HepG2 (cell line): Measurements from ENCODE around the gene DAB2IP. TPM values are rescaled to one million over a fixed set of nuclear protein-coding genes. Genes with fewer than 3 reads are reported as not detected.

Experiments used
- ATRX ChIP-seq: sonication (generic); formaldehyde crosslinking; IDR thresholded peaks from 2 replicates; pipeline ENCODE4 v1.4.0; 2020; ENCODE audit warnings: missing genetic modification reagents, borderline replicate concordance
- BORCS8-MEF2B ChIP-seq: sonication (generic); formaldehyde crosslinking; IDR thresholded peaks from 2 replicates; pipeline ENCODE4 v1.8.0; 2022; ENCODE audit warnings: mild to moderate bottlenecking, missing genetic modification reagents
- CREB1 ChIP-seq, 2 experiments: fragments of 450-650 bp in 1 of 2; IDR thresholded peaks; 2 replicates each; pipeline ENCODE4 v1.6.1; 2016 to 2017; ENCODE audit warnings: control low read depth in 1 of 2, mild to moderate bottlenecking in 1 of 2, missing compliant biosample characterization in 1 of 2, missing genetic modification characterization in 1 of 2
- CREM ChIP-seq, 2 experiments: sonication (generic) in 1 of 2; formaldehyde crosslinking in 1 of 2; IDR thresholded peaks; 2 replicates each; pipeline versions ENCODE4 v1.4.0 to v1.6.1; 2016 to 2020; ENCODE audit warnings: antibody characterized with exemption in 1 of 2, mild to moderate bottlenecking in 1 of 2, missing genetic modification reagents in 1 of 2
- GABPB1 ChIP-seq: IDR thresholded peaks from 2 replicates; pipeline ENCODE4 v1.6.1; 2016; ENCODE audit warnings: mild to moderate bottlenecking, missing genetic modification reagents, moderate library complexity, missing compliant biosample characterization
- HOXD1 ChIP-seq: sonication (generic); formaldehyde crosslinking; IDR thresholded peaks from 2 replicates; pipeline ENCODE4 v1.5.0; 2020; ENCODE audit warnings: missing genetic modification reagents
- NBN ChIP-seq: fragments of 450-650 bp; conservative IDR thresholded peaks from 2 replicates; pipeline ENCODE4 v1.6.1; 2017
- POLR2AphosphoS5 ChIP-seq: IDR thresholded peaks from 2 replicates; pipeline ENCODE4 v1.6.1; 2012; ENCODE audit warnings: low read depth, low read length
- SMAD3 ChIP-seq: sonication (generic); formaldehyde crosslinking; IDR thresholded peaks from 2 replicates; pipeline ENCODE4 v1.4.0; 2020; ENCODE audit warnings: missing genetic modification reagents
- SNAI1 ChIP-seq: sonication (generic); formaldehyde crosslinking; IDR thresholded peaks from 2 replicates; pipeline ENCODE4 v1.5.0; 2020; ENCODE audit warnings: mild to moderate bottlenecking, missing genetic modification reagents, borderline replicate concordance
- TBX2 ChIP-seq: sonication (generic); formaldehyde crosslinking; IDR thresholded peaks from 2 replicates; pipeline ENCODE4 v1.5.0; 2020; ENCODE audit warnings: missing genetic modification reagents, mild to moderate bottlenecking, borderline replicate concordance
- TMF1 ChIP-seq: sonication (generic); formaldehyde crosslinking; IDR thresholded peaks from 2 replicates; pipeline ENCODE4 v1.8.1; 2022; ENCODE audit warnings: low read depth, missing genetic modification reagents
- ZIK1 ChIP-seq: sonication (generic); formaldehyde crosslinking; IDR thresholded peaks from 2 replicates; pipeline ENCODE4 v1.5.0; 2020; ENCODE audit warnings: mild to moderate bottlenecking, low read depth, missing genetic modification reagents, borderline replicate concordance
- ZNF333 ChIP-seq: sonication (generic); formaldehyde crosslinking; IDR thresholded peaks from 2 replicates; pipeline ENCODE4 v1.4.0; 2020; ENCODE audit warnings: mild to moderate bottlenecking, missing genetic modification reagents, borderline replicate concordance
- ZNF33B ChIP-seq: sonication (generic); formaldehyde crosslinking; IDR thresholded peaks from 2 replicates; pipeline ENCODE4 v1.5.1; 2020; ENCODE audit warnings: mild to moderate bottlenecking, missing genetic modification reagents
- ZNF564 ChIP-seq: sonication (generic); formaldehyde crosslinking; IDR thresholded peaks from 2 replicates; pipeline ENCODE4 v1.8.1; 2023; ENCODE audit warnings: mild to moderate bottlenecking, missing genetic modification reagents
- polyA plus RNA-seq, 8 experiments: library from polyadenylated mRNA; depleted of rRNA in 3 of 8; stranded (reverse) in 7 of 8; unstranded in 1 of 8; fragments of >200 nt; fragmentation: Illumina TruSeq in 4 of 8; extraction: Trizol in 4 of 8; gene quantifications; 2 replicates each; pipeline versions ENCODE4 v1.2.1 to v1.2.3, GENCODE V29; 2011 to 2016; ENCODE audit warnings: low read depth in 4 of 8, missing spikeins in 1 of 8, mixed read lengths in 1 of 8; ENCODE audit not compliant: insufficient read depth in 1 of 8
- total RNA-seq, 5 experiments: library from RNA; depleted of rRNA; stranded (reverse); fragments of >200 nt; fragmentation: Illumina TruSeq; extraction: Trizol; gene quantifications; 2 replicates each; pipeline ENCODE4 v1.2.3, GENCODE V29; 2016; ENCODE audit warnings: low read depth in 1 of 5
- TF ChIP-seq, protein P1 (sequence below): sonication (generic); formaldehyde crosslinking; IDR thresholded peaks from 2 replicates; pipeline ENCODE4; 2020; ENCODE audit warnings: missing genetic modification reagents, mild to moderate bottlenecking, borderline replicate concordance
- TF ChIP-seq, protein P2 (sequence below): sonication (generic); formaldehyde crosslinking; IDR thresholded peaks from 2 replicates; pipeline ENCODE4 v1.4.0; 2020; ENCODE audit warnings: mild to moderate bottlenecking, missing genetic modification reagents
- TF ChIP-seq, protein P3 (sequence below): sonication (generic); formaldehyde crosslinking; IDR thresholded peaks from 2 replicates; pipeline ENCODE4 v1.5.1; 2020; ENCODE audit warnings: missing genetic modification reagents, mild to moderate bottlenecking, borderline replicate concordance
- TF ChIP-seq, protein P4 (sequence below): sonication (generic); formaldehyde crosslinking; IDR thresholded peaks from 2 replicates; pipeline ENCODE4 v1.4.0; 2020; ENCODE audit warnings: mild to moderate bottlenecking, low read depth, missing genetic modification reagents

Gene DAB2IP
- total and polyA plus RNA-seq, 2 of the 13 experiments (the other 11 are each of a cell fraction or from before 2014, with no cell fraction given) = 25.3 to 37.9 TPM

DNA sequence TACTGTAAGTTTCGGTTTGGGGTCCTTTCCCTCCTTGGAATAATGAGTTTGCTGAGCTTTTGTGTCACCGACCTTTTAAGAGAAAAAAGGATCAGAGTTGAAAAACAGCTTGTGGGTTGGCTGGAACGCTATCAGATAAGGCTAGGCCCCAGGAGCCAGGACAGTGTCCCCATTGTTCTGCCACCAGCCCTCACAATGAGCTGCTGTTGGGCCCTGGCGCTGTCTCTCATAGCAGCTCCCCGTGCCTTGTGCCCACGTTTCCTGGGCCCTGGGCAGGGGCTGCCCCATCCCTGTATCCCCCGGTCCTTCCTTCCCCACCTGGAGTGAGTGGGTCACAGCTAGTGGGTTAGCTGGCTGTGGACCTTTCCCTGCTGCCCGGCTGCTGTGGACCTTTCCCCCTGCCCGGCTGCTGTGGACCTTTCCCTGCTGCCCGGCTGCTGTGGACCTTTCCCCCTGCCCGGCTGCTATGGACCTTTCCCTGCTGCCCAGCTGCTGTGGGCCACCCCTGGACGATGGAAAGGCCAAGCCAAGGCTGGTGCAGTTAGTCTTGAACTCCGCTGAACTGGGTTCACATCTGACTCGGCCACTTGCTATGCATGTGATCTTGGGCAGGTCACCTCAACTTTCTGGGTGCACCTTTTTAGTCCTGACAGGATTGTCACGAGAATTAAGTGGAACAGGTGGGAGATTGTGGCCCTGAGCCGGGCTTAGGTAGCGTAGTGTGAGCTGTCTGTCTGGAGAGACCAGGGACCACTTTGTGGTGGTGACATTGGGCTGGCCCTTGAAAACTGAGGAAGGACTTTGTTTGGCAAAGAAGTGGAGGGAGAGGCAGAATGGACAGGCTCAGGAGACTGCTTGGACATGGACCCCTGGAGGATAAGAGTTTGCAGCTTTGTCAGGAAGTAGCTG lies 99.5 kb downstream of the DAB2IP start (continued):
- TF ChIP-seq, protein P1, sequence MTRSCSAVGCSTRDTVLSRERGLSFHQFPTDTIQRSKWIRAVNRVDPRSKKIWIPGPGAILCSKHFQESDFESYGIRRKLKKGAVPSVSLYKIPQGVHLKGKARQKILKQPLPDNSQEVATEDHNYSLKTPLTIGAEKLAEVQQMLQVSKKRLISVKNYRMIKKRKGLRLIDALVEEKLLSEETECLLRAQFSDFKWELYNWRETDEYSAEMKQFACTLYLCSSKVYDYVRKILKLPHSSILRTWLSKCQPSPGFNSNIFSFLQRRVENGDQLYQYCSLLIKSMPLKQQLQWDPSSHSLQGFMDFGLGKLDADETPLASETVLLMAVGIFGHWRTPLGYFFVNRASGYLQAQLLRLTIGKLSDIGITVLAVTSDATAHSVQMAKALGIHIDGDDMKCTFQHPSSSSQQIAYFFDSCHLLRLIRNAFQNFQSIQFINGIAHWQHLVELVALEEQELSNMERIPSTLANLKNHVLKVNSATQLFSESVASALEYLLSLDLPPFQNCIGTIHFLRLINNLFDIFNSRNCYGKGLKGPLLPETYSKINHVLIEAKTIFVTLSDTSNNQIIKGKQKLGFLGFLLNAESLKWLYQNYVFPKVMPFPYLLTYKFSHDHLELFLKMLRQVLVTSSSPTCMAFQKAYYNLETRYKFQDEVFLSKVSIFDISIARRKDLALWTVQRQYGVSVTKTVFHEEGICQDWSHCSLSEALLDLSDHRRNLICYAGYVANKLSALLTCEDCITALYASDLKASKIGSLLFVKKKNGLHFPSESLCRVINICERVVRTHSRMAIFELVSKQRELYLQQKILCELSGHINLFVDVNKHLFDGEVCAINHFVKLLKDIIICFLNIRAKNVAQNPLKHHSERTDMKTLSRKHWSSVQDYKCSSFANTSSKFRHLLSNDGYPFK = no peak
- TF ChIP-seq, protein P2, sequence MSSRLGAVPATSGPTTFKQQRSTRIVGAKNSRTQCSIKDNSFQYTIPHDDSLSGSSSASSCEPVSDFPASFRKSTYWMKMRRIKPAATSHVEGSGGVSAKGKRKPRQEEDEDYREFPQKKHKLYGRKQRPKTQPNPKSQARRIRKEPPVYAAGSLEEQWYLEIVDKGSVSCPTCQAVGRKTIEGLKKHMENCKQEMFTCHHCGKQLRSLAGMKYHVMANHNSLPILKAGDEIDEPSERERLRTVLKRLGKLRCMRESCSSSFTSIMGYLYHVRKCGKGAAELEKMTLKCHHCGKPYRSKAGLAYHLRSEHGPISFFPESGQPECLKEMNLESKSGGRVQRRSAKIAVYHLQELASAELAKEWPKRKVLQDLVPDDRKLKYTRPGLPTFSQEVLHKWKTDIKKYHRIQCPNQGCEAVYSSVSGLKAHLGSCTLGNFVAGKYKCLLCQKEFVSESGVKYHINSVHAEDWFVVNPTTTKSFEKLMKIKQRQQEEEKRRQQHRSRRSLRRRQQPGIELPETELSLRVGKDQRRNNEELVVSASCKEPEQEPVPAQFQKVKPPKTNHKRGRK (CRISPR knock-in tag) = no peak
- TF ChIP-seq ATRX (CRISPR knock-in tag) = no peak
- no peak for TF ChIP-seq TMF1 (CRISPR knock-in tag)
- 0 out of 2 replicates have a peak, but pooled peaks have one; percentile 34 for TF ChIP-seq GABPB1 (CRISPR knock-in tag)
- TF ChIP-seq ZNF33B (CRISPR knock-in tag) = peak; percentile 61
- TF ChIP-seq ZNF333 = 0 out of 2 replicates have a peak, but pooled peaks have one; percentile 14
- TF ChIP-seq BORCS8-MEF2B = no peak
- peak; percentile 57; the same call in 1 of the 2 replicates for TF ChIP-seq CREM (IDR thresholded peaks at IDR 0.05)
- TF ChIP-seq CREM (CRISPR knock-in tag; IDR thresholded peaks at IDR 0.05) = no peak
- no peak for TF ChIP-seq CREB1 (IDR thresholded peaks at IDR 0.05)
- no peak for TF ChIP-seq CREB1 (CRISPR knock-in tag; IDR thresholded peaks at IDR 0.05)
- TF ChIP-seq HOXD1 (CRISPR knock-in tag) = 0 out of 2 replicates have a peak, but pooled peaks have one; percentile 52
- 0 out of 2 replicates have a peak, but pooled peaks have one; percentile 40 for TF ChIP-seq SNAI1 (CRISPR knock-in tag)
- no peak for TF ChIP-seq NBN
- TF ChIP-seq, protein P3, sequence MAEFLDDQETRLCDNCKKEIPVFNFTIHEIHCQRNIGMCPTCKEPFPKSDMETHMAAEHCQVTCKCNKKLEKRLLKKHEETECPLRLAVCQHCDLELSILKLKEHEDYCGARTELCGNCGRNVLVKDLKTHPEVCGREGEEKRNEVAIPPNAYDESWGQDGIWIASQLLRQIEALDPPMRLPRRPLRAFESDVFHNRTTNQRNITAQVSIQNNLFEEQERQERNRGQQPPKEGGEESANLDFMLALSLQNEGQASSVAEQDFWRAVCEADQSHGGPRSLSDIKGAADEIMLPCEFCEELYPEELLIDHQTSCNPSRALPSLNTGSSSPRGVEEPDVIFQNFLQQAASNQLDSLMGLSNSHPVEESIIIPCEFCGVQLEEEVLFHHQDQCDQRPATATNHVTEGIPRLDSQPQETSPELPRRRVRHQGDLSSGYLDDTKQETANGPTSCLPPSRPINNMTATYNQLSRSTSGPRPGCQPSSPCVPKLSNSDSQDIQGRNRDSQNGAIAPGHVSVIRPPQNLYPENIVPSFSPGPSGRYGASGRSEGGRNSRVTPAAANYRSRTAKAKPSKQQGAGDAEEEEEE (CRISPR knock-in tag) = no peak
- TF ChIP-seq, protein P4, sequence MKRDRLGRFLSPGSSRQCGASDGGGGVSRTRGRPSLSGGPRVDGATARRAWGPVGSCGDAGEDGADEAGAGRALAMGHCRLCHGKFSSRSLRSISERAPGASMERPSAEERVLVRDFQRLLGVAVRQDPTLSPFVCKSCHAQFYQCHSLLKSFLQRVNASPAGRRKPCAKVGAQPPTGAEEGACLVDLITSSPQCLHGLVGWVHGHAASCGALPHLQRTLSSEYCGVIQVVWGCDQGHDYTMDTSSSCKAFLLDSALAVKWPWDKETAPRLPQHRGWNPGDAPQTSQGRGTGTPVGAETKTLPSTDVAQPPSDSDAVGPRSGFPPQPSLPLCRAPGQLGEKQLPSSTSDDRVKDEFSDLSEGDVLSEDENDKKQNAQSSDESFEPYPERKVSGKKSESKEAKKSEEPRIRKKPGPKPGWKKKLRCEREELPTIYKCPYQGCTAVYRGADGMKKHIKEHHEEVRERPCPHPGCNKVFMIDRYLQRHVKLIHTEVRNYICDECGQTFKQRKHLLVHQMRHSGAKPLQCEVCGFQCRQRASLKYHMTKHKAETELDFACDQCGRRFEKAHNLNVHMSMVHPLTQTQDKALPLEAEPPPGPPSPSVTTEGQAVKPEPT (CRISPR knock-in tag) = 0 out of 2 replicates have a peak, but pooled peaks have one; percentile 12
- TF ChIP-seq SMAD3 (CRISPR knock-in tag) = 0 out of 2 replicates have a peak, but pooled peaks have one; percentile 15
- TF ChIP-seq POLR2AphosphoS5 = 0 out of 2 replicates have a peak, but pooled peaks have one; percentile 44
- TF ChIP-seq ZIK1 = no peak
- 0 out of 2 replicates have a peak, but pooled peaks have one; percentile 34 for TF ChIP-seq ZNF564 (CRISPR knock-in tag)
- peak; percentile 60 for TF ChIP-seq TBX2 (CRISPR knock-in tag)
